CD4-positive, CD25-positive, alpha-beta regulatory T cell (primary cell): Measurements from ENCODE around the gene TEC. TPM values are rescaled to one million over a fixed set of nuclear protein-coding genes. Genes with fewer than 3 reads are reported as not detected.
A peak's percentile ranks its signal among the peaks of the same experiment; 100 is the strongest.

Experiments
- ATAC-seq, 2 donors: fragments of 150-1000 bp; cut with Tn5 transposase; one replicate each; pipeline ENCODE4 v1.10.0; 2021; ENCODE audit warnings: low read depth in 2 of 2, moderate number of reproducible peaks in 2 of 2, moderate library complexity in 1 of 2
- DNase-seq, 3 donors: peaks; one replicate each; pipeline versions ENCODE4 v3.0.0 to v3.0.0-alpha.2; 2012 to 2022; ENCODE audit warnings: mixed read lengths in 1 of 3
- H3K27ac ChIP-seq: one replicate; pipeline ENCODE4 v1.7.0; 2013; ENCODE audit warnings: mild to moderate bottlenecking, low read length; ENCODE audit not compliant: insufficient read depth, poor library complexity, severe bottlenecking
- H3K27me3 ChIP-seq: one replicate; pipeline ENCODE4 v1.7.0; 2013; ENCODE audit warnings: low read length; ENCODE audit not compliant: control insufficient read depth, insufficient read depth
- H3K36me3 ChIP-seq: one replicate; pipeline ENCODE4 v1.7.0; 2013; ENCODE audit warnings: mild to moderate bottlenecking, low read length, moderate library complexity; ENCODE audit not compliant: control insufficient read depth, insufficient read depth
- H3K4me1 ChIP-seq: 2 replicates; pipeline ENCODE4 v1.7.0; 2013; ENCODE audit warnings: mild to moderate bottlenecking, low read length; ENCODE audit not compliant: insufficient read depth, control insufficient read depth, poor library complexity, severe bottlenecking
- H3K4me3 ChIP-seq: one replicate; pipeline ENCODE4 v1.7.0; 2013; ENCODE audit warnings: low read depth, mild to moderate bottlenecking, low read length, moderate library complexity
- H3K9me3 ChIP-seq, 2 experiments: 1 replicate in 1 of 2; 2 replicates in 1 of 2; pipeline ENCODE4 v1.7.0; 2013; ENCODE audit warnings: low read length in 2 of 2, mild to moderate bottlenecking in 1 of 2, moderate library complexity in 1 of 2; ENCODE audit not compliant: control insufficient read depth in 2 of 2
- H3K27ac Mint-ChIP-seq, 3 donors: one replicate each; pipeline ENCODE4 v1.8.0; 2020 to 2022; ENCODE audit warnings: mild to moderate bottlenecking in 3 of 3, mixed read lengths in 3 of 3, moderate library complexity in 2 of 3
- H3K27me3 Mint-ChIP-seq: one replicate; pipeline ENCODE4 v1.8.0; 2022; ENCODE audit warnings: mild to moderate bottlenecking, mixed read lengths
- H3K36me3 Mint-ChIP-seq: one replicate; pipeline ENCODE4 v1.8.0; 2020; ENCODE audit warnings: mixed read lengths
- H3K4me1 Mint-ChIP-seq, 4 donors: one replicate each; pipeline ENCODE4 v1.8.0; 2020 to 2022; ENCODE audit warnings: mixed read lengths in 4 of 4, mild to moderate bottlenecking in 1 of 4
- H3K4me3 Mint-ChIP-seq, 4 donors: one replicate each; pipeline ENCODE4 v1.8.0; 2020 to 2022; ENCODE audit warnings: mild to moderate bottlenecking in 4 of 4, mixed read lengths in 4 of 4, moderate library complexity in 3 of 4
- H3K9me3 Mint-ChIP-seq, 7 donors: one replicate each; pipeline ENCODE4 v1.8.0; 2020 to 2022; ENCODE audit warnings: mixed read lengths in 7 of 7, mild to moderate bottlenecking in 3 of 7, moderate library complexity in 2 of 7
- polyA plus RNA-seq, 4 donors: library from polyadenylated mRNA; unstranded; fragments of 300-500 nt; fragmentation: Illumina TruSeq; gene quantifications; one replicate each; pipeline ENCODE4 v1.2.3, GENCODE V29; 2021
- total RNA-seq: library from RNA; stranded (reverse); gene quantifications from one replicate; pipeline ENCODE4 v1.2.3, GENCODE V29; 2022

TEC gene
- total and polyA plus RNA-seq, 5 donors from 2014 or later = 0.17 to 3.0 (median 1.2) TPM

- H3K27ac Mint-ChIP-seq = peak overlapping the region; percentile 88 to 99 (median 91)
- H3K27me3 ChIP-seq = no peaks in the 10 kb centered on the region
- peak overlapping the region; percentile 88 to 95 (median 93) for H3K4me3 Mint-ChIP-seq
- peaks cover 71% of the 10 kb centered on the region for H3K4me1 ChIP-seq
- peak overlapping the region; percentile 66 for H3K4me3 ChIP-seq
- H3K9me3 ChIP-seq = no peaks in the 10 kb centered on the region
- peaks cover 40 to 88% (median 69%) of the 10 kb centered on the region in 4 donors for H3K4me1 Mint-ChIP-seq
- H3K27me3 Mint-ChIP-seq = peaks cover 9% of the 10 kb centered on the region
- peak overlapping the region; percentile 79 for H3K27ac ChIP-seq
- peak; percentile 39 to 90 (median 65) for DNase-seq
- peak; percentile 77 for ATAC-seq
- H3K36me3 Mint-ChIP-seq = peaks cover 42% of the 10 kb centered on the region
- no peaks in the 10 kb centered on the region for H3K36me3 ChIP-seq
- no peaks in the 10 kb centered on the region for H3K9me3 Mint-ChIP-seq
These were observed 141.8 kb downstream of the TEC start for GRCh38 chr4:48127682-48128404.

DNA sequence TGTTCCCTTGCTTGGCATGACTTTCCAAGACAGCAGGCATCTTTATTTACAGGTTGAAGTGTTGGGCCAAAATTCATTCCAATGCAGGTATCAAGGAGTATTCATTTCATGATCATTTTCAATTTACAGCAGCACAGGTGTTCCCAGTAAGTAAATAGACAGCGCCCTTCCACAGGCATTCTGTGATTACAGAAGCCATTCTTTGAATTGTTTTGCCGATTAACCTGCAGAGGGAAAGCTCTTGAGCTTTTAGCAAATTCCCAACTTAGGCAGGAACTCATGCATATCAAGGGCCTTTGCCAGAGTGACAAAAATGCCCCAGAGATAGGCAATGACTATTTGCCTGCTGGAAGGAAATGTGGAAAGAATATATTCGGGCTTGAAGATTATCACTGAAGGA is 142.4 kb downstream of the TEC start:
- ATAC-seq (no peak), DNase-seq (no peak)
- H3K27ac ChIP-seq = peak overlapping the region; percentile 79
- peak overlapping the region; percentile 66 for H3K4me3 ChIP-seq
- peaks cover 42% of the 10 kb centered on the region for H3K36me3 Mint-ChIP-seq
- H3K4me1 ChIP-seq = peaks cover 73% of the 10 kb centered on the region
- H3K4me3 Mint-ChIP-seq = peak overlapping the region; percentile 88 to 95 (median 93)
- H3K27me3 Mint-ChIP-seq = peaks cover 9% of the 10 kb centered on the region
- H3K4me1 Mint-ChIP-seq = peaks cover 40 to 88% (median 69%) of the 10 kb centered on the region in 4 donors
- H3K27me3 ChIP-seq = no peaks in the 10 kb centered on the region
- H3K9me3 ChIP-seq = no peaks in the 10 kb centered on the region
- peak overlapping the region; percentile 88 to 99 (median 91) for H3K27ac Mint-ChIP-seq
- no peaks in the 10 kb centered on the region for H3K9me3 Mint-ChIP-seq
- H3K36me3 ChIP-seq = no peaks in the 10 kb centered on the region

DNA sequence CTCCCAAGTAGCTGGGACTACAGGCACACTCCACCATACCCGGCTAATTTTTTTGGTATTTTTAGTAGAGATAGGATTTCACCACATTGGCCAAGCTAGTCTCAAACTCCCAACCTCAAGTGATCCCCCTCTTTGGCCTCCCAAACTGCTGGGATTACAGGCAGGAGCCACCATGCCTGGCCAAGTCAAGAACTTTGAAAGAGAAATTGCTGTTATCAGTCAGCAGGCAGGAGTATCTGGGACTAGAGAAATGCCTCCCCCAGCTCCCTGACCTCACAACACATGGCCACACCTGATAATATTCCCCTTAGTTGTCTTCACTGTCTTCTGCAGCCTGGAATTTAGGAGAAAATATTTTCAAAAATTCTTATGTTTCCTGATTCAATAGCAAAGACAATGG is 143.0 kb downstream of the TEC start:
- no peak overlapping the region for H3K4me3 ChIP-seq
- no peaks in the 10 kb centered on the region for H3K9me3 ChIP-seq
- ATAC-seq (no peak), DNase-seq (no peak)
- H3K36me3 ChIP-seq = no peaks in the 10 kb centered on the region
- peaks cover 9% of the 10 kb centered on the region for H3K27me3 Mint-ChIP-seq
- H3K4me1 ChIP-seq = peaks cover 71% of the 10 kb centered on the region
- H3K4me1 Mint-ChIP-seq = peaks cover 35 to 87% (median 66%) of the 10 kb centered on the region in 4 donors
- H3K27ac ChIP-seq = peak overlapping the region; percentile 79
- peak overlapping the region; percentile 88 to 99 (median 91) for H3K27ac Mint-ChIP-seq
- no peaks in the 10 kb centered on the region for H3K27me3 ChIP-seq
- H3K36me3 Mint-ChIP-seq = peaks cover 40% of the 10 kb centered on the region
- no peaks in the 10 kb centered on the region for H3K9me3 Mint-ChIP-seq
- peak overlapping the region; percentile 58 to 95 (median 93) for H3K4me3 Mint-ChIP-seq

DNA sequence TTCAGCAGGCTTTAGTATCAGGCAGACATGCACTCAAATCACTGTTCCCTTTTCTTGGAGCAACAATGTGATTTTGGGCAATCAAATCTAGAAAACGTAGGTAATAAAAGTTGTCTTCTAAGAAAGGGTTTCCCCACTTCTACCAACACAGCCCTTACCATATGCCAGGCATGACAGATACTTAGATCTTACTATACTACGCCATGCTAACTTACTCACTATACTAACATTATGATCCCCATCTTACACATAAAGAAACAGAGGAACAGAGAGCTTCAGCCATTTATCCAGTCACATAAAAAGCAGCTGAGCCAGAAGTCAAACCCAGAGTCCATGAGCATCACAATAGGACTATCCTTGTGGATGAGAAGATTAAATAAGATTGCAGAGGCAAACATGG is 144.8 kb downstream of the TEC start:
- peak overlapping the region; percentile 8 to 92 (median 70) for H3K4me3 Mint-ChIP-seq
- Histone ChIP-seq H3K27me3 (no peaks in the 10 kb centered on the region), H3K9me3 (no peaks in the 10 kb centered on the region), H3K4me1 (peaks cover 54% of the 10 kb centered on the region), H3K4me3 (peak overlapping the region; percentile 33), H3K36me3 (peaks cover 4% of the 10 kb centered on the region), H3K27ac (peak overlapping the region; percentile 57)
- peaks cover 28% of the 10 kb centered on the region for H3K36me3 Mint-ChIP-seq
- peaks cover 9% of the 10 kb centered on the region for H3K27me3 Mint-ChIP-seq
- DNase-seq = no peak
- peak overlapping the region; percentile 73 to 93 (median 88) for H3K27ac Mint-ChIP-seq
- H3K4me1 Mint-ChIP-seq = peaks cover 34 to 70% (median 51%) of the 10 kb centered on the region in 4 donors
- H3K9me3 Mint-ChIP-seq = no peaks in the 10 kb centered on the region
- ATAC-seq = no peak

- Mint-ChIP-seq H3K36me3 (peaks cover 33% of the 10 kb centered on the region), H3K27me3 (peaks cover 5% of the 10 kb centered on the region), H3K4me3 (peak overlapping the region in 1 of 4 donors; percentile 6), H3K27ac (no peak overlapping the region), H3K4me1 (peaks cover 33 to 70% (median 54%) of the 10 kb centered on the region in 4 donors), H3K9me3 (peaks cover 0 to 1% (median 0%) of the 10 kb centered on the region in 7 donors)
- ATAC-seq (no peak), DNase-seq (no peak)
- Histone ChIP-seq H3K4me3 (peak overlapping the region; percentile 2), H3K4me1 (peaks cover 55% of the 10 kb centered on the region), H3K9me3 (no peaks in the 10 kb centered on the region), H3K27me3 (no peaks in the 10 kb centered on the region), H3K36me3 (peaks cover 4% of the 10 kb centered on the region), H3K27ac (peak overlapping the region; percentile 25)
These were observed 146.9 kb downstream of the TEC start for GRCh38 chr4:48122756-48123155.

GRCh38 chr4:48121180-48121579 is 148.5 kb downstream of the TEC start:
- H3K4me1 Mint-ChIP-seq = peaks cover 32 to 70% (median 52%) of the 10 kb centered on the region in 4 donors
- Histone ChIP-seq H3K27ac (no peak overlapping the region), H3K36me3 (peaks cover 6% of the 10 kb centered on the region), H3K4me3 (no peak overlapping the region), H3K27me3 (no peaks in the 10 kb centered on the region), H3K9me3 (no peaks in the 10 kb centered on the region), H3K4me1 (peaks cover 47% of the 10 kb centered on the region)
- DNase-seq = no peak
- H3K9me3 Mint-ChIP-seq = peaks cover 0 to 1% (median 0%) of the 10 kb centered on the region in 7 donors
- no peak overlapping the region for H3K27ac Mint-ChIP-seq
- no peaks in the 10 kb centered on the region for H3K27me3 Mint-ChIP-seq
- no peak for ATAC-seq
- H3K4me3 Mint-ChIP-seq = no peak overlapping the region
- peaks cover 42% of the 10 kb centered on the region for H3K36me3 Mint-ChIP-seq

DNA sequence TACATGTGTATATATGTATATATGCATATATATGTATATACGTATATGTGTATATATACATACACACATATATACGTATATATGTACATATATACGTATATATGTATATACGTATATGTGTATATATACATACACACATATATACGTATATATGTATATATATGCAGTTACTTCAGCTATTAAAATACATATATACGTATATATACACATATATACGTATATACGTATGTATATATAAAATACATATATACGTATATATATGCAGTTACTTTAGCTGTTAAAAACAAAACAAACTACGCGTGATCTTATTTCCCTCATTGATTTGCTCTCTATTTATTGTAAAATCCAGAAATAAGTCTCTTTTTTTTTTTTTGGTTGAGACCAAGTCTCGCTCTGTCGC is 149.5 kb downstream of the TEC start:
- no peak for DNase-seq
- Mint-ChIP-seq H3K4me1 (peaks cover 26 to 65% (median 47%) of the 10 kb centered on the region in 4 donors), H3K9me3 (peaks cover 0 to 1% (median 0%) of the 10 kb centered on the region in 7 donors), H3K27ac (no peak overlapping the region), H3K4me3 (no peak overlapping the region), H3K27me3 (no peaks in the 10 kb centered on the region), H3K36me3 (peaks cover 38% of the 10 kb centered on the region)
- Histone ChIP-seq H3K36me3 (peaks cover 6% of the 10 kb centered on the region), H3K4me1 (peaks cover 37% of the 10 kb centered on the region), H3K27me3 (no peaks in the 10 kb centered on the region), H3K27ac (no peak overlapping the region), H3K9me3 (no peaks in the 10 kb centered on the region), H3K4me3 (no peak overlapping the region)
- no peak for ATAC-seq
